Smooth muscle cell of the brain vasculature (primary cell): ENCODE results near the gene NBEA.

Experiments
- DNase-seq: peaks from one replicate; pipeline ENCODE4 v3.0.0-alpha.2; 2012; ENCODE audit warnings: low read depth, low spot score

NBEA gene

GRCh38 chr13:35474496-35475211, 532.6 kb downstream of the NBEA start:
- DNase-seq, result no peak

- DNase-seq, result no peak
Measured at GRCh38 chr13:35475212-35475959, 533.3 kb downstream of the NBEA start.

GRCh38 chr13:35475960-35476943, 534.2 kb downstream of the NBEA start, which contains the start of gene MAB21L1:
Gene MAB21L1, minus strand, starts transcription at chr13:35476689. Its CDS starts 551 bp downstream, at chr13:35476138.
- DNase-seq, result no peak

GRCh38 chr13:35477386-35477946, 535.4 kb downstream of the NBEA start:
- no peak for DNase-seq

GRCh38 chr13:35478271-35479037, 536.4 kb downstream of the NBEA start:
- no peak for DNase-seq

GRCh38 chr13:35479038-35479492, 537.0 kb downstream of the NBEA start:
- no peak for DNase-seq

- no peak for DNase-seq
Measured at GRCh38 chr13:35479706-35480105, 537.6 kb downstream of the NBEA start.

GRCh38 chr13:35480346-35480745, 538.3 kb downstream of the NBEA start:
- DNase-seq, result no peak

GRCh38 chr13:35481777-35482176, 539.7 kb downstream of the NBEA start:
- DNase-seq, result no peak

- no peak for DNase-seq
Measured at GRCh38 chr13:35482527-35482926, 540.5 kb downstream of the NBEA start.

GRCh38 chr13:35483761-35484160, 541.7 kb downstream of the NBEA start:
- DNase-seq, result no peak

GRCh38 chr13:35484384-35484783, 542.3 kb downstream of the NBEA start:
- DNase-seq, result no peak

- no peak for DNase-seq
Measured at GRCh38 chr13:35485424-35485823, 543.4 kb downstream of the NBEA start.

GRCh38 chr13:35489050-35489449, 547.0 kb downstream of the NBEA start:
- DNase-seq, result no peak

- no peak for DNase-seq
Measured at GRCh38 chr13:35496006-35496405, 553.9 kb downstream of the NBEA start.

GRCh38 chr13:35496761-35497386, 554.8 kb downstream of the NBEA start:
- no peak for DNase-seq

- no peak for DNase-seq
Measured at GRCh38 chr13:35498231-35498630, 556.2 kb downstream of the NBEA start.

- DNase-seq, result no peak
Measured at GRCh38 chr13:35499196-35499662, 557.2 kb downstream of the NBEA start.

GRCh38 chr13:35499676-35500075, 557.6 kb downstream of the NBEA start:
- no peak for DNase-seq

- no peak for DNase-seq
Measured at GRCh38 chr13:35500144-35500543, 558.1 kb downstream of the NBEA start.
